Measurements from ENCODE around the gene LCP2.

DNA sequence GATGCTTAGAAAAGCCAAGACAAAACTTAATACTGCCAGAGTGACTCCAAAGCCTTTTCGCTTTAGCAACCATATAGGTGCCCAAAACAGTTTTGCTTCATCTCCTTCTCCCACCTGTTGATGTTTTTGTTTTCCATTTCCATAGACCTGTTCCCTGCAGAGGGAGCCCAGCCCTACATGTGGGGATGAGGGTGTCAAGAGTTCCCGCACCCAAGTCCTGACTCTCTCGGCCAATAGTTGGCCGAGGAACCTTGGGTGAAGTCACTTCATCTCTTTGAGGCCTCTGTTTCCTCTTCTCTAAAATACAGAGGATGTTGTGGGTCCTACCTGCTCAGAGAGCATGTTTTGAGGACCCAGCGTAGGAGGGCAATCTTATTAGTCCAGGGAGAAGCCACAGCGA, 38.5 kb upstream of the LCP2 start:
- TF ChIP-seq POLR2A (IDR thresholded peaks at IDR 0.05) (no peak), EP300 (IDR thresholded peaks at IDR 0.05) (no peak), POLR2AphosphoS5 (IDR thresholded peaks at IDR 0.05) (no peak)
- TF ChIP-seq, protein P1, sequence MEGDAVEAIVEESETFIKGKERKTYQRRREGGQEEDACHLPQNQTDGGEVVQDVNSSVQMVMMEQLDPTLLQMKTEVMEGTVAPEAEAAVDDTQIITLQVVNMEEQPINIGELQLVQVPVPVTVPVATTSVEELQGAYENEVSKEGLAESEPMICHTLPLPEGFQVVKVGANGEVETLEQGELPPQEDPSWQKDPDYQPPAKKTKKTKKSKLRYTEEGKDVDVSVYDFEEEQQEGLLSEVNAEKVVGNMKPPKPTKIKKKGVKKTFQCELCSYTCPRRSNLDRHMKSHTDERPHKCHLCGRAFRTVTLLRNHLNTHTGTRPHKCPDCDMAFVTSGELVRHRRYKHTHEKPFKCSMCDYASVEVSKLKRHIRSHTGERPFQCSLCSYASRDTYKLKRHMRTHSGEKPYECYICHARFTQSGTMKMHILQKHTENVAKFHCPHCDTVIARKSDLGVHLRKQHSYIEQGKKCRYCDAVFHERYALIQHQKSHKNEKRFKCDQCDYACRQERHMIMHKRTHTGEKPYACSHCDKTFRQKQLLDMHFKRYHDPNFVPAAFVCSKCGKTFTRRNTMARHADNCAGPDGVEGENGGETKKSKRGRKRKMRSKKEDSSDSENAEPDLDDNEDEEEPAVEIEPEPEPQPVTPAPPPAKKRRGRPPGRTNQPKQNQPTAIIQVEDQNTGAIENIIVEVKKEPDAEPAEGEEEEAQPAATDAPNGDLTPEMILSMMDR (IDR thresholded peaks at IDR 0.05): no peak
